Keratinocyte (primary cell): Measurements from ENCODE around the gene DNAH10.

Experiments used
- CTCF ChIP-seq, 3 experiments: IDR thresholded peaks in 1 of 3; conservative IDR thresholded peaks in 1 of 3; optimal IDR thresholded peaks in 1 of 3; 2 replicates in 2 of 3; 3 replicates in 1 of 3; pipeline versions ENCODE3 to v1.5.1; 2011; ENCODE audit warnings: low read length in 3 of 3, mild to moderate bottlenecking in 3 of 3, moderate library complexity in 2 of 3, control low read depth in 1 of 3, inconsistent platforms in 1 of 3; ENCODE audit not compliant: insufficient read depth in 2 of 3; ENCODE audit errors: extremely low read depth in 1 of 3
- EZH2 ChIP-seq: IDR thresholded peaks from one replicate; pipeline ENCODE4 v1.6.1; 2012; ENCODE audit warnings: inconsistent platforms, mild to moderate bottlenecking, low read length, moderate library complexity

GRCh38 chr12:123850246-123851134 lies 88.4 kb downstream of the DNAH10 start:
- no peak for TF ChIP-seq CTCF (optimal IDR thresholded peaks at IDR 0.05 in 1 of 3, IDR thresholded peaks at IDR 0.05 in 1 of 3, conservative IDR thresholded peaks at IDR 0.05 in 1 of 3; ENCODE audit: extremely low read depth in 1 of 3, insufficient read depth in 2 of 3, low read length in 3 of 3)
- TF ChIP-seq EZH2: no peak
